HG03439 (cell line): ENCODE measurements around the gene COL4A1.

Experiments used
- ATAC-seq: cut with Tn5 transposase; IDR thresholded peaks from one replicate; pipeline ENCODE4 v1.9.1; 2021; ENCODE audit warnings: mild to moderate bottlenecking, moderate library complexity; ENCODE audit not compliant: unreplicated experiment

Gene COL4A1

GRCh38 chr13:110138700-110139036 lies 168.3 kb downstream of the COL4A1 start:
- no peak for ATAC-seq

- peak; percentile 73 for ATAC-seq
Measured at GRCh38 chr13:110138010-110138699, 168.8 kb downstream of the COL4A1 start.

GRCh38 chr13:110137680-110138009 lies 169.3 kb downstream of the COL4A1 start:
- peak; percentile 82 for ATAC-seq

- no peak for ATAC-seq
Measured at GRCh38 chr13:110136660-110137585, 170.0 kb downstream of the COL4A1 start.

- ATAC-seq, result no peak
Measured at GRCh38 chr13:110135977-110136597, 170.9 kb downstream of the COL4A1 start.

GRCh38 chr13:110134801-110135200 lies 172.2 kb downstream of the COL4A1 start:
- no peak for ATAC-seq

- ATAC-seq, result no peak
Measured at GRCh38 chr13:110133425-110134235, 173.3 kb downstream of the COL4A1 start.

- ATAC-seq, result no peak
Measured at GRCh38 chr13:110132225-110132982, 174.6 kb downstream of the COL4A1 start.

- no peak for ATAC-seq
Measured at GRCh38 chr13:110131424-110131823, 175.5 kb downstream of the COL4A1 start.

GRCh38 chr13:110130431-110130830 lies 176.5 kb downstream of the COL4A1 start:
- no peak for ATAC-seq

- no peak for ATAC-seq
Measured at GRCh38 chr13:110129539-110130186, 177.3 kb downstream of the COL4A1 start.

GRCh38 chr13:110129076-110129475 lies 177.9 kb downstream of the COL4A1 start:
- no peak for ATAC-seq

- ATAC-seq, result no peak
Measured at GRCh38 chr13:110128546-110128945, 178.4 kb downstream of the COL4A1 start.

GRCh38 chr13:110127986-110128511 lies 178.9 kb downstream of the COL4A1 start:
- no peak for ATAC-seq

- no peak for ATAC-seq
Measured at GRCh38 chr13:110126391-110126961, 180.5 kb downstream of the COL4A1 start.

- ATAC-seq, result no peak
Measured at GRCh38 chr13:110125613-110126272, 181.2 kb downstream of the COL4A1 start.

- no peak for ATAC-seq
Measured at GRCh38 chr13:110125157-110125556, 181.8 kb downstream of the COL4A1 start.

- ATAC-seq, result no peak
Measured at GRCh38 chr13:110124201-110124940, 182.6 kb downstream of the COL4A1 start.
